Testis (tissue), 3 donors: ENCODE results near the gene AUH. TPM values are rescaled to one million over a fixed set of nuclear protein-coding genes. Genes with fewer than 3 reads are reported as not detected.

ENCODE experiments used
- DNase-seq: peaks from one replicate; pipeline ENCODE4 v3.0.0-alpha.2; 2019
- H3K27ac ChIP-seq, 2 donors: fragments of 200-600 bp; sonication (generic); one replicate each; pipeline ENCODE4 v1.5.1; 2019
- H3K27me3 ChIP-seq: fragments of 200-600 bp; sonication (generic); one replicate; pipeline ENCODE4 v1.5.1; 2019
- H3K36me3 ChIP-seq: fragments of 200-600 bp; sonication (generic); one replicate; pipeline ENCODE4 v1.5.1; 2017; ENCODE audit warnings: low read depth; ENCODE audit errors: missing control alignments
- H3K4me1 ChIP-seq: fragments of 200-600 bp; sonication (generic); one replicate; pipeline ENCODE4 v1.5.1; 2019
- H3K4me3 ChIP-seq, 2 donors: fragments of 200-600 bp; sonication (generic); one replicate each; pipeline ENCODE4 v1.5.1; 2017 to 2019
- H3K9me3 ChIP-seq: fragments of 200-600 bp; sonication (generic); one replicate; pipeline ENCODE4 v1.5.1; 2017
- POLR2A ChIP-seq: fragments of 450-650 bp; IDR thresholded peaks from one replicate; pipeline ENCODE4 v1.6.1; 2017; ENCODE audit warnings: antibody characterized with exemption, mild to moderate bottlenecking, moderate library complexity
- WGBS, 2 donors: methylation state at CpG; one replicate each; pipeline ENCODE4 v1.1.5; 2018; 5-methylcytosine and 5-hydroxymethylcytosine counted together
- intact Hi-C: fragments of 100-400 bp; cut with DNase I; formaldehyde crosslinking; loops from one replicate; pipeline ENCODE4 v1.15.1; 2023; ENCODE audit warnings: low total_unique reads
- polyA plus RNA-seq: library from polyadenylated mRNA; stranded (reverse); fragments of 350-450 nt; fragmentation: Illumina TruSeq; extraction: RNeasy Lipid Tissue Mini Kit (QIAGEN cat#74804); gene quantifications from one replicate; pipeline ENCODE4 v1.2.3, GENCODE V29; 2014; ENCODE audit warnings: low read depth, low replicate concordance; ENCODE audit not compliant: insufficient read depth
- total RNA-seq, 2 donors: library from RNA; depleted of rRNA; stranded (reverse); fragments of >200 nt; gene quantifications; one replicate each; pipeline ENCODE4 v1.2.3, GENCODE V29; 2016
- TF ChIP-seq, protein P1 (sequence below), 3 experiments: fragments of 450-650 bp in 2 of 3; fragments of 200-600 bp in 1 of 3; sonication (generic) in 1 of 3; IDR thresholded peaks; one replicate each; pipeline ENCODE4 v1.5.1; 2016 to 2019; ENCODE audit warnings: antibody characterized with exemption in 3 of 3, mild to moderate bottlenecking in 2 of 3, moderate library complexity in 1 of 3

Gene AUH
- total and polyA plus RNA-seq, 3 donors from 2014 or later, result 9.1 to 33.9 (median 31.7) TPM

DNA sequence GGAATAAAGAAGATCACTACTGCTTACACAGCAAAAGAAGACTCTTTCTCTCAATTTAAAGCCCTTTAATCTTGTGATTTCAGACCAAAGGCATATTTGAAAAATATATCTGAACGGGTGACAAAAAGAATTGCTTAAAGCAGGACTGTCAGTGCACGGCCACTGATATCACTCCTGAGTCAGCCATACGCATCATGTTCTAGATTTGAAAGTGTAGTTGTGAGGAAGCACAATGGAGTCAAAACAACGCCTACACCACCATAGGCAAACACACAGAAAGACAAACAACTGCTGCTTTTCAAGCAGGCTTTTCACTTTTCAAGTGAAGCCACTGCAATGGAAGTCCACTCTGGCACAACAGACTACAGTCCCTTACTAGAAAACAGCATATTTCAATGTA lies 141.7 kb downstream of the AUH start:
- no peak for DNase-seq
- intact Hi-C loops, result no loop called here
- Histone ChIP-seq H3K4me1 (no peaks in the 10 kb centered on the region), H3K9me3 (no peaks in the 10 kb centered on the region), H3K4me3 (no peak overlapping the region), H3K27ac (no peak overlapping the region), H3K27me3 (no peaks in the 10 kb centered on the region), H3K36me3 (no peaks in the 10 kb centered on the region)
- WGBS, 2 donors, result 91 to 94% methylated on average over 4 of the region's 4 CpGs
- no peak for TF ChIP-seq POLR2A
- TF ChIP-seq, protein P1, sequence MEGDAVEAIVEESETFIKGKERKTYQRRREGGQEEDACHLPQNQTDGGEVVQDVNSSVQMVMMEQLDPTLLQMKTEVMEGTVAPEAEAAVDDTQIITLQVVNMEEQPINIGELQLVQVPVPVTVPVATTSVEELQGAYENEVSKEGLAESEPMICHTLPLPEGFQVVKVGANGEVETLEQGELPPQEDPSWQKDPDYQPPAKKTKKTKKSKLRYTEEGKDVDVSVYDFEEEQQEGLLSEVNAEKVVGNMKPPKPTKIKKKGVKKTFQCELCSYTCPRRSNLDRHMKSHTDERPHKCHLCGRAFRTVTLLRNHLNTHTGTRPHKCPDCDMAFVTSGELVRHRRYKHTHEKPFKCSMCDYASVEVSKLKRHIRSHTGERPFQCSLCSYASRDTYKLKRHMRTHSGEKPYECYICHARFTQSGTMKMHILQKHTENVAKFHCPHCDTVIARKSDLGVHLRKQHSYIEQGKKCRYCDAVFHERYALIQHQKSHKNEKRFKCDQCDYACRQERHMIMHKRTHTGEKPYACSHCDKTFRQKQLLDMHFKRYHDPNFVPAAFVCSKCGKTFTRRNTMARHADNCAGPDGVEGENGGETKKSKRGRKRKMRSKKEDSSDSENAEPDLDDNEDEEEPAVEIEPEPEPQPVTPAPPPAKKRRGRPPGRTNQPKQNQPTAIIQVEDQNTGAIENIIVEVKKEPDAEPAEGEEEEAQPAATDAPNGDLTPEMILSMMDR (IDR thresholded peaks at IDR 0.05), result no peak

DNA sequence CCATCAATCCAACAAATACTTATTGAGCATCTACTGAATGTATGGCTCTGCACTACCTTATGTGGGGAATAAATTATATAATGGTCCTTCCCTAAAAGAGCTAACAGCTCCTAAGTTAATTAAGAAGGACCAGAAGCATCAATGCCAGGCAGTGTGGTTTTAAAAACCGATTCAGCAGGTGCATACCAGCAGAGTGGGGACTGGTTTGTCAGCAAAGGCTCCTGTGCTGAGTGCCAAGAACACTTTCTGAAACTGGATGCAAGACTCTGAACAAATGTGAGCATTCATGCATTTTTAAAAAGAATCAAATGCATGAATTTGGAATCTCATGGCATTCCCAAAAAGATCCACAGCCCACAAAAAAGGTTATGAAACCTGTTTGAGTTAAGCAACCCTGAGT lies 142.2 kb downstream of the AUH start:
- Histone ChIP-seq H3K27ac (no peak overlapping the region), H3K36me3 (no peaks in the 10 kb centered on the region), H3K4me3 (no peak overlapping the region), H3K9me3 (no peaks in the 10 kb centered on the region), H3K4me1 (no peaks in the 10 kb centered on the region), H3K27me3 (no peaks in the 10 kb centered on the region)
- no peak for DNase-seq
- TF ChIP-seq, protein P1 (IDR thresholded peaks at IDR 0.05), result no peak
- no peak for TF ChIP-seq POLR2A
- WGBS, 2 donors, result 89 to 90% methylated on average over 1 of the region's 1 CpG
- intact Hi-C loops, result no loop called here

DNA sequence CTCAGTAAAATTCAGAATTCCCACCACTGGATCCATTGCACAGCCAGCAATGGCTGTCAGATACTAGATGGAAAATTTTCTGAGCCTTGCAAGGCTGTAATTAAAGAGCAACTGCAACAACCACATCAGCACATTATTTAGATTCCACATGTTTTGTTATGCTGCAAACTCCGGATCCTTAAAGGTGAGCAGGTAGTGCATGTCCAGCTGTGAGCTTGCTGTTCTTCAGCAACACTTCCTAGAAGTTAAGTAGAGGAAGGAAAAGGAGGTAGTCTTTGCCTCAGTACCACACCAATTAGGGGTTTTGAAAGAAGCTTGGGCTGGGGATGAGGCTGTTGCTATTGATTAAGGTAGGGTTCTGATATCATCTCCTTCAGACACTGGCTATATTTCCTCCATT lies 144.3 kb downstream of the AUH start:
- no peak overlapping the region for H3K27ac ChIP-seq
- 93 to 100% methylated on average over 1 of the region's 1 CpG for WGBS, 2 donors
- intact Hi-C loops, result no loop called here

DNA sequence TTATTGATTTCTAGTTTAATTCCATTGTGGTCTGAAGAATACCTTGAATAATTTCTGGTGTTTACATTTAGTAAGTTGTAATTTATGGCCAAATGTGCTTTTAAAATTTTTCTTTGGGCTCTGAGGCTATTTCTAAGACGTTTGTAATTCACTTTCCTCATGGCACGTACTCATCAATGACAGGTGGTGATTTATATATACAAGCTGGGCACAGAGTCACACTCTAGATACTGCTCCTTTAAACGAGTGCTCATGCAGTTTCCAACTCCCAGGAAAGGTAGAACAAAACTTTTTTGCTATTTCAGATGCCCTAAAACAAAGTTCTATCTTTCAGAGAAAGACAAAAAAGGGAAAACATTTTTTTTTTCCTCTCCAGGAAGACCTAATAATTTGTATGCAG lies 146.9 kb downstream of the AUH start:
- H3K4me3 ChIP-seq, result no peak overlapping the region
- no peaks in the 10 kb centered on the region for H3K36me3 ChIP-seq
- H3K27me3 ChIP-seq, result no peaks in the 10 kb centered on the region
- no peaks in the 10 kb centered on the region for H3K9me3 ChIP-seq
- DNase-seq, result no peak
- H3K4me1 ChIP-seq, result no peaks in the 10 kb centered on the region
- WGBS, 2 donors, result 61 to 63% methylated on average over 3 of the region's 3 CpGs
- intact Hi-C loops, result no loop called here
- no peak overlapping the region for H3K27ac ChIP-seq
- TF ChIP-seq POLR2A, result no peak
- TF ChIP-seq, protein P1 (IDR thresholded peaks at IDR 0.05), result no peak

More for the DNA sequence above, 144.3 kb downstream of the AUH start:
- TF ChIP-seq POLR2A, result no peak
- TF ChIP-seq, protein P1 (IDR thresholded peaks at IDR 0.05), result no peak
- no peaks in the 10 kb centered on the region for H3K36me3 ChIP-seq
- no peak for DNase-seq
- no peaks in the 10 kb centered on the region for H3K9me3 ChIP-seq
- no peak overlapping the region for H3K4me3 ChIP-seq
- no peaks in the 10 kb centered on the region for H3K27me3 ChIP-seq
- no peaks in the 10 kb centered on the region for H3K4me1 ChIP-seq

DNA sequence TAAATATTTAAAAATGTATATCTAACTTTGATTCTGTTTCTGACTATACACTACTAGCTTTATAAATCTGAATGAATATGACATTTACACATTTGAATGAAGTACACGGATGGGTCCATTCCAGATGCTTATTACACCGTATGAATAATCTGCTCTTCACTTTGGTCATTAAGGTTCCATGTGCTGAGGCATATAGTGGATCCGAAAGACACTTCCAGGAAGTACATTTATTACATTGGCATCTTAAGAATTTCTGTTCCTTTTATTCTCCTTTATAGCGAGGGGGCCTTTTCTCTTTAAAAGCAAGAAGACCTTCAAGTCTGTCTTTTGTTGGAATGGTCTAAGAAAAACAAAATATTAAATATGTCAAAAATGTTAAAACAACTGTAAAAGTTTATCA lies 147.6 kb downstream of the AUH start:
- Histone ChIP-seq H3K27me3 (no peaks in the 10 kb centered on the region), H3K9me3 (no peaks in the 10 kb centered on the region), H3K36me3 (no peaks in the 10 kb centered on the region), H3K4me3 (no peak overlapping the region), H3K4me1 (no peaks in the 10 kb centered on the region), H3K27ac (no peak overlapping the region)
- WGBS, 2 donors, result 90 to 91% methylated on average over 4 of the region's 4 CpGs
- DNase-seq, result no peak
- TF ChIP-seq, protein P1 (IDR thresholded peaks at IDR 0.05), result no peak
- TF ChIP-seq POLR2A, result no peak
- intact Hi-C loops, result no loop called here
